Measurements from ENCODE around the gene PPFIA1.

DNA sequence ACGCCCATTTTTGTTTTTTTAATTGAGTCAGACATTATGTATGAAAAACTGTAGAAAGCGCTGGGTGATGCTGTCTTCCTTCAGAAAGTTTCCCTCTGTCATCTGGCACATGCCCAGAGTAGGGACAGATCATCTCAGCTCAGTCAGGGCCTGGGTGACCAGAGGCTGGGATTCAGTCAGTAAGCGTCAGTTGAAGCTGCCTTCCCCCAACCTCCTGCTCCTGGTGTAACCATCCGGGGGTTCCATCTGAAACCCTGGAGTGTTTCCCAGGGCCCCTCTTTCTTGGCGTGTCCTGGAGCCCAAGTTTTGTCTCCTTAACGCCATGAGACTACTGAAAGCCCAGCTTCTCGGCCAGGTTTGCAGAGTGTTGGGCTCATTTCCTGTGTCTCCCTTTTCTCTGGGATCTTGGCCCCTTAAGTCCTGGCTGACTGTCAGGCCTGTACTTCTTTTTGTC is 10.7 kb downstream of the PPFIA1 start:
- TF ChIP-seq, protein P1, sequence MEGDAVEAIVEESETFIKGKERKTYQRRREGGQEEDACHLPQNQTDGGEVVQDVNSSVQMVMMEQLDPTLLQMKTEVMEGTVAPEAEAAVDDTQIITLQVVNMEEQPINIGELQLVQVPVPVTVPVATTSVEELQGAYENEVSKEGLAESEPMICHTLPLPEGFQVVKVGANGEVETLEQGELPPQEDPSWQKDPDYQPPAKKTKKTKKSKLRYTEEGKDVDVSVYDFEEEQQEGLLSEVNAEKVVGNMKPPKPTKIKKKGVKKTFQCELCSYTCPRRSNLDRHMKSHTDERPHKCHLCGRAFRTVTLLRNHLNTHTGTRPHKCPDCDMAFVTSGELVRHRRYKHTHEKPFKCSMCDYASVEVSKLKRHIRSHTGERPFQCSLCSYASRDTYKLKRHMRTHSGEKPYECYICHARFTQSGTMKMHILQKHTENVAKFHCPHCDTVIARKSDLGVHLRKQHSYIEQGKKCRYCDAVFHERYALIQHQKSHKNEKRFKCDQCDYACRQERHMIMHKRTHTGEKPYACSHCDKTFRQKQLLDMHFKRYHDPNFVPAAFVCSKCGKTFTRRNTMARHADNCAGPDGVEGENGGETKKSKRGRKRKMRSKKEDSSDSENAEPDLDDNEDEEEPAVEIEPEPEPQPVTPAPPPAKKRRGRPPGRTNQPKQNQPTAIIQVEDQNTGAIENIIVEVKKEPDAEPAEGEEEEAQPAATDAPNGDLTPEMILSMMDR (IDR thresholded peaks at IDR 0.05) = no peak
- TF ChIP-seq POLR2A (IDR thresholded peaks at IDR 0.05) (no peak), EP300 (IDR thresholded peaks at IDR 0.05) (no peak), POLR2AphosphoS5 (IDR thresholded peaks at IDR 0.05) (no peak)
